ENCODE measurements around the gene DNAJC17. TPM values are rescaled to one million over a fixed set of nuclear protein-coding genes. Genes with fewer than 3 reads are reported as not detected.
A peak's percentile ranks its signal among the peaks of the same experiment; 100 is the strongest.

DNAJC17 gene
- total RNA-seq, 1 donor from 2014 or later, result 29.1 TPM

DNA sequence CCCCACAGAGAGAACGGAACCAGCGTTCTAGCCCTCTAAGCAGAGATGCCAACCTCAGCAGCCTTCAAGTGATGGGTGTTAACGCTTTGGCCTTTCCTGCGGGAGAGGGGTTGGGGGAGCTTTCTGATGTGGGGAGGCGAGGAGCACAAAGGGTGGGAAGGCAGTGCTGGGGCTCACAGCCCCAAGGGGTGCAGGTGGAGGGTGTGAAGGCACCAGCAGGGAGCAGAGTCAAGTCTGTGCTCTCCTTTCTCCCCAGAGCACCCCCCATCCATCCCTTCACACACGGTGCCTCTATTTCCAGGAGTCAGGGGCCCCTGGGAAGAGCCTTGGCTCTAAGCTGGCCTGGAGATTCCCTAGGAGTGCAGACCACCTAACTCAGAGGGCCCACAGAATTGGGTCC is 33.4 kb downstream of the DNAJC17 start:
- Mint-ChIP-seq H3K27ac (ENCODE audit: unreplicated experiment) (no peak overlapping the region), H3K27me3 (ENCODE audit: low read depth) (no peaks in the 10 kb centered on the region), H3K9me3 (ENCODE audit: low read depth) (no peaks in the 10 kb centered on the region), H3K4me1 (ENCODE audit: low read depth) (peaks cover 20% of the 10 kb centered on the region), H3K4me3 (ENCODE audit: unreplicated experiment) (no peak overlapping the region), H3K36me3 (ENCODE audit: low read depth) (peaks cover 17% of the 10 kb centered on the region)
- DNase-seq (ENCODE audit: low spot score), result no peak
- no peak for TF ChIP-seq CTCF (IDR thresholded peaks at IDR 0.05)

DNA sequence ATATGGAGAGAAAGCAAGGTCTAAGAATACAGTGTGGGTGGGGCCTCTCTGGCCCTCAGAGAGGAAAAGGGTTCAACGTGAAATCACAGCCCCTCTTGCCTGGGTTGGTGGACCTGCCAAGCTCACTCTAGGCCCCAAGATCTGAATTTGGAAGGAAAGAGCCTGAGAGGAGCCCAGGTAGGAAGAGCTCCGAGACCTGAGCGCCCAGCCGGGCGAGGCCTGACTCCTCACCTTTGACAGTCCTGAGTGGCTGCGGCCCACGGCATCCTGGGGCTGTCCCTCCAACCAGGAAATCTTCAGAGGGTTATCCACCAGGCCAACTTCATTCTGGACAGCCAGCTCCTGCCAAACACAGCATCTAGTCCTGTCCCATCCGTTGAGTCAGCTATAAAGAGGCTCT is 33.8 kb downstream of the DNAJC17 start:
- Mint-ChIP-seq H3K27me3 (ENCODE audit: low read depth) (no peaks in the 10 kb centered on the region), H3K4me1 (ENCODE audit: low read depth) (peaks cover 20% of the 10 kb centered on the region), H3K4me3 (ENCODE audit: unreplicated experiment) (no peak overlapping the region), H3K36me3 (ENCODE audit: low read depth) (peaks cover 17% of the 10 kb centered on the region), H3K27ac (ENCODE audit: unreplicated experiment) (no peak overlapping the region), H3K9me3 (ENCODE audit: low read depth) (no peaks in the 10 kb centered on the region)
- no peak for TF ChIP-seq CTCF (IDR thresholded peaks at IDR 0.05)
- DNase-seq (ENCODE audit: low spot score), result no peak

- no peak overlapping the region for H3K27ac Mint-ChIP-seq (ENCODE audit: unreplicated experiment)
- H3K9me3 Mint-ChIP-seq (ENCODE audit: low read depth), result no peaks in the 10 kb centered on the region
- no peak for DNase-seq (ENCODE audit: low spot score)
- H3K4me1 Mint-ChIP-seq (ENCODE audit: low read depth), result peaks cover 19% of the 10 kb centered on the region
- H3K4me3 Mint-ChIP-seq (ENCODE audit: unreplicated experiment), result no peak overlapping the region
- no peaks in the 10 kb centered on the region for H3K27me3 Mint-ChIP-seq (ENCODE audit: low read depth)
- peaks cover 17% of the 10 kb centered on the region for H3K36me3 Mint-ChIP-seq (ENCODE audit: low read depth)
- TF ChIP-seq CTCF (IDR thresholded peaks at IDR 0.05), result no peak
Measured at GRCh38 chr15:40772014-40772413, 35.3 kb downstream of the DNAJC17 start.

DNA sequence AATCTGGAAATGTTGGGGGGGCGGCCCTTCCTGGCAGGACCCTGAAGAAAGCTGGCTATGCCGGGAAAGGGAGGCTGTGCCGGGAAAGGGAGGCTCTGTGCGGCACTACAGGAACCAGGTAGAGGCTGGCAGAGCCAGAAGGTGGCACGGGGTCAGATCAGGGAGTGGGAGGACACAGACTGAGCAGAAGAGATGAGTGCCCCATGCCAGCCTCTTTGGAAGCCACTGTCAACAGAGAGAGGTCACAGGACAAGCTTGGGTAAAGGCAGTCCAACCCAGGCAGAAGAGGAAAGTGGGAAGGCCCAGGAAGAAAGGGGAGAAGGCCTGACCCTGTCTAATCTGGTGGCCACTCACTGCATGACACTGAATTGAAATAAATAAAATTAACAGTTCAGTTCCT is 36.0 kb downstream of the DNAJC17 start:
- Mint-ChIP-seq H3K36me3 (ENCODE audit: low read depth) (peaks cover 12% of the 10 kb centered on the region), H3K27me3 (ENCODE audit: low read depth) (no peaks in the 10 kb centered on the region), H3K4me3 (ENCODE audit: unreplicated experiment) (no peak overlapping the region)

DNA sequence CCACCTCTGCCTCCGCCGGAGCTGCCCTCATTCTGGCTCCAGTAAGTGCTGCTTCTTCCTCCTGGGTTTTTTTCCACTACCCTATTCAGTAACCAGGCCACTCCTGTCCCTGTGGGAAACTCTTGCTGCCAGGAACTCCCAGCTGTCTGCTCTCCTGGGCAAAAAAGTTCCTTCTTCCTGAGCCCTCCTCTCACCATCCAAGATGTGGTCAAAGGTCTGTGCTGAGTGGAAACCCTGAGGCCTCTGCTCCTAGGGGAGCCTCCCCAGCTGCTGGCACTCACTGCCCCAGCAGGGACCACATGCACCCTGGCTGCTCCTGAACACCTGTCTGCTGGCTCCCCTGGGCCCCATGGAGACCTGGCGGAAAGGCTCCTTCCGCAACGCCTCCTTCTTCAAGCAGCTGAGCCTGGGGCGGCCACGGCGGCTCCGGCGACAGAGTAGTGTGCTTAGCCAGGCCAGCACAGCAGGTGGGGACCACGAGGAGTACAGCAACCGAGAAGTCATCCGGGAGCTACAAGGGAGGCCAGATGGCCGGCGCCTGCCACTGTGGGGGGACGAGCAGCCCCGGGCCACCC is 37.0 kb downstream of the DNAJC17 start:
- H3K4me1 Mint-ChIP-seq (ENCODE audit: low read depth), result peaks cover 30% of the 10 kb centered on the region
- H3K9me3 Mint-ChIP-seq (ENCODE audit: low read depth), result no peaks in the 10 kb centered on the region
- TF ChIP-seq CTCF (IDR thresholded peaks at IDR 0.05), result no peak
- no peaks in the 10 kb centered on the region for H3K27me3 Mint-ChIP-seq (ENCODE audit: low read depth)
- no peak for DNase-seq (ENCODE audit: low spot score)
- H3K4me3 Mint-ChIP-seq (ENCODE audit: unreplicated experiment), result no peak overlapping the region
- peak overlapping the region; percentile 57 for H3K27ac Mint-ChIP-seq (ENCODE audit: unreplicated experiment)
- H3K36me3 Mint-ChIP-seq (ENCODE audit: low read depth), result peaks cover 9% of the 10 kb centered on the region

More for the DNA sequence above, 36.0 kb downstream of the DNAJC17 start:
- peaks cover 20% of the 10 kb centered on the region for H3K4me1 Mint-ChIP-seq (ENCODE audit: low read depth)
- H3K9me3 Mint-ChIP-seq (ENCODE audit: low read depth), result no peaks in the 10 kb centered on the region
- no peak for DNase-seq (ENCODE audit: low spot score)
- TF ChIP-seq CTCF (IDR thresholded peaks at IDR 0.05), result no peak
- no peak overlapping the region for H3K27ac Mint-ChIP-seq (ENCODE audit: unreplicated experiment)

Measured in chondrocyte (in vitro differentiated cells).